ENCODE data around the gene ZNF57.

The ZNF57 gene

GRCh38 chr19:2945575-2946184 lies 45.0 kb downstream of the ZNF57 start:
- H3K36me3 Mint-ChIP-seq (ENCODE audit: low read depth) = peaks cover 9% of the 10 kb centered on the region
- no peaks in the 10 kb centered on the region for H3K9me3 Mint-ChIP-seq
- no peaks in the 10 kb centered on the region for H3K27me3 Mint-ChIP-seq (ENCODE audit: low read depth)
- H3K4me1 Mint-ChIP-seq = peaks cover 25% of the 10 kb centered on the region
- peak overlapping the region; percentile 88 to 99 (median 93) for H3K27ac Mint-ChIP-seq
- H3K4me3 Mint-ChIP-seq = peak overlapping the region; percentile 97 to 99 (median 98)
- TF ChIP-seq CTCF (IDR thresholded peaks at IDR 0.05; ENCODE audit: unreplicated experiment in 3 of 3) = no peak

DNA sequence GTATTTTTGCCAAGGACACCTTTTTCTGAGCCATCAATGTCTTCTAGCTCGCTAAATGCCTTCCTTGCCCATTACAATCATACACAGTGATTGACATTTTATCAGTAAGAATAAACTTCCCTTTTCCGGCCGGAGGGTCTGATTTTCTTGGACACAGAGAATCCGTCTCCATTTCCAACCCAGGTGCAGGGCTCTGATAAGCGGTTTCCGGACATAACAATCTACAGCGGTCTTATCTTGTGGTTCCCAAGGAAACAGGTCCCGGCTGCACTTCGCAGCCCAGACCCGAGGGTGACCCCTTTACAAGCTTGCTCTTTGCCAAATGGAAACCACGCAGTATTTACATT lies 49.2 kb downstream of the ZNF57 start:
- Mint-ChIP-seq H3K27ac (peak overlapping the region; percentile 94 to 99 (median 99)), H3K4me3 (peak overlapping the region; percentile 96 to 98 (median 97)), H3K27me3 (ENCODE audit: low read depth) (peaks cover 7% of the 10 kb centered on the region), H3K36me3 (ENCODE audit: low read depth) (no peaks in the 10 kb centered on the region), H3K9me3 (no peaks in the 10 kb centered on the region), H3K4me1 (peaks cover 24% of the 10 kb centered on the region)
- TF ChIP-seq CTCF (IDR thresholded peaks at IDR 0.05; ENCODE audit: unreplicated experiment in 3 of 3) = no peak

DNA sequence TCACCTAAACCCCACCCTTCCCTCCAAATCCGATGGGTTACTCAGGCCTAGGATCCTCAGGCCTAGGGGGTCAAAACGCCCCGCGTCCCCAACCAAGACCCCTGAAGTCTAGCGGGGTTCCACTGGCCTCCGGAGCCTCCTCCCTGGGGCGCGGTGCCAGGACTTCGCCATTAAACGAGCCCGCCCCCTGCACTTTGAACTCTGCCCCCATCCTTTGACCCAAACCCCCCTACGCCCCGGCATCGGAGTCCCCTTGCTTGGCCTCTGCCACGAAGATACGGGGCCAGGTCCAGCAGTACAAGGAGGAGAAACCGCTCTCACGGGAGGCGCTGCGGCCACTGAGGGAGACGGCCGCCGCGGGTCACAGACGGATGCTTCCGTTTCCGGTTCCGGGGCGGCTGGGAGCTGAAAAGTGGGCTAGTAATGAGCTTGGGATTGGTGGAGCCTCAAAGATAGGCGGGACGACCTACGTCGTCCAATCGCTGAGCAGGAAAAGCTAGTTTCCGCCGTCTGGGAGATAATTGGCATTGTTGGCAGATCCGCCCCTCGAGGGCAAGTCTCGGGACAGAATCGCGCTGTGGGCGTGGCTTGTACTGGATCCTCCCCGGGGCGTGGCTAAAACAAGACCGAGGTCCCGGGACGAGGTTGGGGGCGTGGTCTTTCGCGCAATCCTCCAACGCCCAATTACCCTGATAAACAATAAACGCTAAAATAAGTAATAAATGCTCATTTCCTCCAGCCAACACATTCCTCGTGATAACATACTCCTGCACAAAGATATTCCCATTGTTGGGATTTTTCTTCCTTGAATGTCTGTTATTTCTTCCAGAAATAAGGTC lies 49.8 kb downstream of the ZNF57 start:
- H3K9me3 Mint-ChIP-seq = no peaks in the 10 kb centered on the region
- H3K4me3 Mint-ChIP-seq = peak overlapping the region; percentile 96 to 98 (median 97)
- no peaks in the 10 kb centered on the region for H3K36me3 Mint-ChIP-seq (ENCODE audit: low read depth)
- TF ChIP-seq CTCF (IDR thresholded peaks at IDR 0.05; ENCODE audit: unreplicated experiment in 3 of 3) = no peak
- H3K27me3 Mint-ChIP-seq (ENCODE audit: low read depth) = peaks cover 7% of the 10 kb centered on the region
- H3K4me1 Mint-ChIP-seq = peaks cover 21% of the 10 kb centered on the region
- H3K27ac Mint-ChIP-seq = peak overlapping the region; percentile 94 to 99 (median 99)

DNA sequence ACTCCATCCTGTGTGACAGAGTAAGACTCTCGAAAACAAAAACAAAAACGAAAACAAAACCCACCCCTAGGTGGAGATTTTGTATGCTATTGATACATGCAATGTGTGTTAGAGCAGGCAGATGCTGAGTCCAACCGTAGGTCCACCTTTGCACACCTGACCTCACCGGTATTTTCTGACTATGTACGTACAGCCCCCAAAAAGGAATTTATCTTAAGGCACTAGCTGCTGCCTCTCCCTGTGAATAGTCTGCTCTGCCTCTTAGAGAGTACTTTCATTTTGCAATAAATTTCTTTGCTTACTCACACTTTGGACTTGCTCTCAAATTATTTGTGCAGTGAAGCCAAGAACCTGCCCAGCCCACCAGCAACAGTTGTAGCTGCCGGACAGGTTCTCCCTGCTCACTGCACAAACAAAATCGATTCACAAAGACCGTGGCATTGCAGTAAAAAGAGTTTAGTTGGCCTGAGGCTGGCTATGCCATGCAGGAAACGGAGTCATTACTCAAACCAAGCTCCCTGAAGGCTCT lies 52.3 kb downstream of the ZNF57 start:
- TF ChIP-seq CTCF (IDR thresholded peaks at IDR 0.05; ENCODE audit: unreplicated experiment in 3 of 3) = no peak
- peaks cover 10% of the 10 kb centered on the region for H3K27me3 Mint-ChIP-seq (ENCODE audit: low read depth)
- H3K27ac Mint-ChIP-seq = peak overlapping the region; percentile 72 to 91 (median 76)
- peak overlapping the region in 2 of 3 experiments; percentile 59 to 63 for H3K4me3 Mint-ChIP-seq
- H3K4me1 Mint-ChIP-seq = peaks cover 21% of the 10 kb centered on the region
- H3K36me3 Mint-ChIP-seq (ENCODE audit: low read depth) = no peaks in the 10 kb centered on the region
- H3K9me3 Mint-ChIP-seq = no peaks in the 10 kb centered on the region

- Mint-ChIP-seq H3K36me3 (ENCODE audit: low read depth) (no peaks in the 10 kb centered on the region), H3K27me3 (ENCODE audit: low read depth) (peaks cover 18% of the 10 kb centered on the region), H3K4me3 (no peak overlapping the region), H3K27ac (no peak overlapping the region), H3K9me3 (no peaks in the 10 kb centered on the region), H3K4me1 (peaks cover 11% of the 10 kb centered on the region)
- TF ChIP-seq CTCF (IDR thresholded peaks at IDR 0.05; ENCODE audit: unreplicated experiment in 3 of 3) = no peak
These were observed 56.4 kb downstream of the ZNF57 start for GRCh38 chr19:2957160-2957559.

Data from nephron (organoid).